Measurements from ENCODE around the gene RUVBL1.

The RUVBL1 gene

GRCh38 chr3:128131897-128132646 is 8.5 kb upstream of the RUVBL1 start:
- DNase-seq = no peak

- DNase-seq = no peak
Observed at GRCh38 chr3:128128251-128128650, 4.6 kb upstream of the RUVBL1 start.

DNA sequence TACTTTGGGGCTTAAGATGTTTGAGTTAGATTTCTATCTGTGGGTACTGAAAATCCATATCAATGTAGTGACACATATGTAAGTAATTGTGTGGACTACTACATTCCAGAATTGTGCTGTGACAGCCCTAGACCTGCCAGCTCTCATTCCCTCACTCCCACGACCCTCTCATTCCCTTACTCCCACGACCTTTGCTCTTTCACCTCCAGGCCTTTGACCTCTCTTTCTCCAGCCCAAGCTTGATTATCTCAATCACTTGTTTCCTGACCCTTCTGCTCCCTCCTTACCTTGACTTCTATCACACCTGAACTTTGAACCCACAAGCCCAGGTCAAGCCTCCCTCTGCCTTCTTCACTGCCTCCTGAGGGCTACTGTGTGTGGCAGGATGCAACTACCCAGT is 3.6 kb upstream of the RUVBL1 start:
- no peak for DNase-seq

DNA sequence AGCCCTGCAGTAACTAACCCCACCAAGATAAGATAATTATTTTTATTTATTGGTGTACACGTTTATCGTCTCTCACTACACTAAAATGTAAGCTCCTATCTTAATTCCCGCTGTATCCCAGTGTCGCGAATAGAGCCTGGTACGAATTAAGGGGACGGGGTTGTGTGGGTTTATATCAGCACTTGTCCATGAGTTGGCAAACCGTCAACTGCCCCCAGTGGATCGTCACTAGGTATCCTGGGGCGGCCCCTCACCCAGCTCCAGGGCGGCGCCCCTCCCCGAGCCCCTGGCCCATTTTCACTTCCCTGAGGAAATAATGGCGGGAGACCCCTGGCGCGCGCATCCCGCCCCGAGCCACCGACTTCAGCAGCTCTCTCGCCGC is 465 bp downstream of the RUVBL1 start:
- no peak for DNase-seq

GRCh38 chr3:128122013-128122412 is 1.6 kb downstream of the RUVBL1 start:
- no peak for DNase-seq

- no peak for DNase-seq
Observed at GRCh38 chr3:128113817-128114794, 9.5 kb downstream of the RUVBL1 start.

DNA sequence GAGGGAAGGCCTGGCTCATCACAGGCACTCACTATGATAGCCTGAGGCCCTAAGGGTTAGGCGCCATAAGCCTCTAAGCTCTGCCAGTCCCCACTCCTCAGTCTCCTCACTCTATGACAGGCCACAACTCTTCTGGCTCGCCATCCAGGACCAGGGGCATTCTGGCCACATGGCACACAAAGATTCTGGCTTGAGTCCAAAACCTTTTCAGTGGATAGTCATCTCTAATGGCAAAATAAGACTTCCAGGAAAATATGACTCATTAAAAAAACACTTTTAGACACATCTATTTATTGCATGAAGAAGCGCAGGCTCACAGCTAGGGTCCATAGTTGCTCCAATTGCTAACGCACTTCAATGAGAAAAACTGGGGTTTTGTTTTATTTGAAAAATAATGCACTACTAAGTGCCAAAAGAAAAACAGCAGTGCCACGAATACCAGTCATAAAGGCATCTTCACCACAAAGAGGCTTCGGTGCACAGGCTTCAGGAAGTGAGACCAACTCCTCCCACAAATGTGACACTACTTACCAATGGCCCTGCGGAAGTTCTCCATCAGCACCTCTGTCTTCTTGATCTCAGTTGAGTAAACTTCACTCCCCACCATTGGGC is 11.1 kb downstream of the RUVBL1 start:
- DNase-seq = peak in 1 of 2 donors; percentile 27

DNA sequence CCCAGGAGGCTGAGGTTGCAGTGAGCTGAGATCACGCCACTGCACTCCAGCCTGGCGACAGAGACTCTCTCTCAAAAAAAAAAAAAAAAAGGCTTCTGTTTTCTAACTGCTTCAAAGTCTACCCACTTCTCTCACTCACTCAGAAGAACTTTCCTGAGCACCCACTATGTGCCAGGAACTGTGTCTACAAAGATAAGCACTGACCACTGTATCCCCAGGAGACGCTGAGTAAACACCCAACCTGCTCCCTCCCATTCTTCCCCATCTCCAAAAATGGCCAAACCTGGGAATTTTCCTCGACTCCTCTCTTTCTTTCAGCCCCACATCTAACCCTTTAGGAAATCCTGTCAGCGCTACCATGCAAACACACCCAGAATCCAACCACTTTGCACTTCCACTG is 12.5 kb downstream of the RUVBL1 start:
- DNase-seq = no peak

- DNase-seq = no peak
Observed at GRCh38 chr3:128107834-128108233, 15.8 kb downstream of the RUVBL1 start.

GRCh38 chr3:128103136-128103676 is 20.4 kb downstream of the RUVBL1 start:
- no peak for DNase-seq

DNA sequence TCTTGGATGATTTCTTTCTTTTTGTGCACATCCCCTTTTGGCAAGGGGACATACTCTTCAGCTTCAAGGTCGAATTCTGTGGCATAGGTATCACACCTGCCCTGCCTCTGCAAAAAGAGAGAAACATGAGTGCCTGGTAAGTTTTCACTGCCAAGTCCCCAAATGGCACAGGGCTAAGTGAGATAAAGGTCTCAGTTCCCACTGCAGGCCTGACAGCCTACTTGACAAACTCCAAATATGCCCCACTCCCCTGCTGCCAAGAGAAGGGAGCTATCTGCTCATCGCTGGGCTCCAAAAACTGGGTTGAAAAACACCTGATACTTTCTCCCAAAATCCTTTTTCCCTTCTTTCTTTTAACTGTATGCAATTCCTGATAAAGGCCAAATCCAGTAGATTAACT is 23.0 kb downstream of the RUVBL1 start:
- DNase-seq = no peak

DNA sequence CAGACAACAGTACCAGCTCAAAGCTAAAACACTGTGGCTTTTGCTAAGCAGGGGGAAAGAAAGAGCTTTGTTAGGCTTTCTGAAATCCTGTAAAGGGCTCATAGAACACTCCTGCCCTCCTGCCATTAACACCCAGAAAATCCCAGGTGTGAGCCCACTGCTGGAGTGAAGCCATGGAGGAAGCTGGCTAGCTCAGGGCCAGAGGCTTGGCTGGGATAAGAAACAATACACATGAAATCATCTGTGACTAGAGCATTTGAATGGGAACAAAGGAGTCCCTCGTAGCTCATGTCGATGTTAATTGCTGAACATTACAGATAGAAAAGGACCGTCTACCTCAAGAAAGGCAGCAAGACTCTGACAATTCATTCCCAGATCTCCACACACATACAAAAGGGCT is 23.5 kb downstream of the RUVBL1 start:
- no peak for DNase-seq

DNA sequence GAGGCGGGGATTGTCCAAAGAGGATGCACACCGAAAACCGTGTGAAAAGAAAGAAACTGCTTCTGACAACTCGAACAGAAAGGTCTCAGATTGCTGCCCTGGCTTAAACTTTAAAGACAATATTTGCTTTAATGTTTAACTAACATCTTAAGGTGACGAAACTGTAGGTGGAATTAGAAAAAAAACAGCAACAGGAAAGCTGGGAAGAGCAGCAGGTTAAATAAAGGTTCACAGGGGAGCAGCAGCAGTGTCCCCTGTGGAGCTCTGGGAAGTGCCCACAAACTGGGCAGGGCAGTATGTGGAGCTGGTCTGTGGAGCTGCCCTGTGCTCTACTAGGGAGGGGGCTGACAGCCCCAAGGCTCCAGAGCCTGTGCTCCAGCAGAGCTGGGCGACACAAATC is 25.4 kb downstream of the RUVBL1 start:
- DNase-seq = no peak

GRCh38 chr3:128095222-128095703 is 28.3 kb downstream of the RUVBL1 start:
- peak; percentile 5 to 36 for DNase-seq

DNA sequence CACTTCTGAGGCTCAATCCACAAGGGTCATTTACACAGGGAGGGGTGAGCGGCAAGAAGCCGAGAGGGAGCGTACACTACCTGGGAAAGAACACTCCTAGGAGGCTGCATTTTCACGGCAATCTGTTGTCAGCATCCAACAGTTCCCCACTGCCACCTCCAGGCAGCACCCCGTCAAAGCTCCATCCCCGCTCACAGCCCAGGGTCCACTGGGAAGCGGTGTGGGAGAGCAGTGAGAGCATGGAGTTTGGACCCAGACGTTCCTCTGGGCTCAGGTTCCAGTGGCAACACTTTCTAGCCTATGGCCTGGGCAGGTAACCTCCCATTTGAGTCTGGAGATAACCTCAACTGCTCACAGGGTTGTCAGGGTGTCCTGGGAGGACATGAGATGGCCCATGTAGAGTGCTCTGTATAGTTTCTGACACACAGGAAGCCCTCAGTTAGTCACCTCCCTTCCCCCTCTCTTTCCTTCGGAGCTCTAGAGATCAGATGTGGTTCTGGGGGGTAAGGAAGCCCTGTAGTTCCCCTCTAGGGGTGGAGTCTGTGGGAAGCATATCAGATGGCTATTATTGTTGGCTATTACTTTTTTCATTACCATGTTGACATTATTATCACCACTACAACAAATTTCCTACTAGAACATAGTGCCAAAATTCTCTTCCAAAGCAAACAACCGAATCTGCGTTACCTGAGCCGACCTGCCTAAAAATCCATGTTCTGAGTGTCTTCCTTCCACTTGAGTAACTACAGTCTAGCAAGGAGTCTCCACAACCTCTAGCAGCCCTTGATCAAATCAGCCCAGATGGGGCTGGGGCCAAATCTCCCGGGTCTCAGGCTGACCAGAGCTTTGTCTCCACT is 29.1 kb downstream of the RUVBL1 start:
- peak in 1 of 2 donors; percentile 70 for DNase-seq

- DNase-seq = no peak
Observed at GRCh38 chr3:128091586-128091985, 32.0 kb downstream of the RUVBL1 start.

DNA sequence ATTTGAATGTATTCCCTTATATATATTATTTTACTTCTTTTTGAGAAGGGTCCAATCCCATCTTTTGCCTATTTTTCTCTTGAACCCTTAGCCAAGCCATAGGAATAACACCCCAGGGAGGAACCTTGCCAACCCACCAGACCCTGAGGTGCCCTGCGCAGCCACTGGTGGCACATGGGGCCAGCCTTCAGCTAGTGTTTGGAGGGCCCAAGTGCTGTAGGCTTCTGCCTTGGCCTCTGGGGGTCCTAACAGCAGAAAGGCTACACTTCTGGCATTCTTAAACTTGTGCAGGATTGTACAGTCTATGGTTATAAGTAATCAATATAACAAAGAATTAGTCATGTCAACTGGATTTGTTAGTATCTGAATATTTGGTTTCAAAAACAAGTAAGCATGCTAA is 34.5 kb downstream of the RUVBL1 start:
- DNase-seq = no peak

GRCh38 chr3:128084675-128085021 is 39.0 kb downstream of the RUVBL1 start:
- DNase-seq = no peak

GRCh38 chr3:128083980-128084674 is 39.5 kb downstream of the RUVBL1 start:
- no peak for DNase-seq

GRCh38 chr3:128083396-128083795 is 40.2 kb downstream of the RUVBL1 start:
- DNase-seq = no peak

GRCh38 chr3:128082546-128082945 is 41.1 kb downstream of the RUVBL1 start:
- DNase-seq = no peak

DNA sequence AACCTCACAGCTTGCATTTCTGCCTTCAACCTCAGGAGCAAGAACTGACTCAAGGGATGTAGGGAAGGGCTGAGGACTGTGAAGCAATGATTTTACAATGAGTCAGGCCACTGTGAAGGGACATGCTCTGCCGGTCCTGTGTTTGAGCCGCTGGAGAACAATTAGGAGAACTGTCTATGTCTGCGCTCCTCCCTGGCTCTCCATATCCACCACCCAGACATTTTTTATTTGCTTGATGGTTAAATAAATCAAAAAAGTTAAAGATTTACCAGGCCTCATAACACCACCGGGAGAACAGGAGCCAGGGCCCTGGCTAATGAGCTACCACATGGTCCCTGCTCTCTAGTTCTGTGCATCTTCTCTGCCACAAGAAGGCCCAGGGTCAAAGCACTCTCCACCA is 41.8 kb downstream of the RUVBL1 start:
- DNase-seq = no peak

Measured in bone marrow (tissue), 2 donors.